Chondrocyte (in vitro differentiated cells): ENCODE results near the gene GATA3. TPM values are rescaled to one million over a fixed set of nuclear protein-coding genes. Genes with fewer than 3 reads are reported as not detected.

Experiments
- DNase-seq: peaks from one replicate; pipeline ENCODE4 v3.0.0; 2021; ENCODE audit warnings: mixed read lengths, low spot score
- H3K27ac Mint-ChIP-seq: one replicate; pipeline ENCODE4 v1.8.0; 2021; ENCODE audit warnings: mild to moderate bottlenecking, moderate library complexity, mixed read lengths; ENCODE audit not compliant: unreplicated experiment
- H3K27me3 Mint-ChIP-seq: 2 replicates; pipeline ENCODE4 v1.8.0; 2021; ENCODE audit warnings: low read depth, mixed read lengths
- H3K36me3 Mint-ChIP-seq: 2 replicates; pipeline ENCODE4 v1.8.0; 2021; ENCODE audit warnings: low read depth, mixed read lengths
- H3K4me1 Mint-ChIP-seq: 2 replicates; pipeline ENCODE4 v1.8.0; 2021; ENCODE audit warnings: low read depth, mild to moderate bottlenecking, mixed read lengths
- H3K4me3 Mint-ChIP-seq: one replicate; pipeline ENCODE4 v1.8.0; 2021; ENCODE audit warnings: mild to moderate bottlenecking, moderate library complexity, mixed read lengths; ENCODE audit not compliant: unreplicated experiment
- H3K9me3 Mint-ChIP-seq: 2 replicates; pipeline ENCODE4 v1.8.0; 2021; ENCODE audit warnings: low read depth, mixed read lengths
- CTCF ChIP-seq: fragments of 200-600 bp; sonication (generic); IDR thresholded peaks from 2 replicates; pipeline ENCODE4 v1.5.0; 2021; ENCODE audit warnings: antibody characterized with exemption, mild to moderate bottlenecking, moderate library complexity
- total RNA-seq: library from RNA; stranded (reverse); gene quantifications from 3 replicates; pipeline ENCODE4 v1.2.1, GENCODE V29; 2021

The GATA3 gene
- total RNA-seq, 1 donor from 2014 or later: not detected

GRCh38 chr10:8048281-8049008 lies 6.0 kb upstream of the GATA3 start:
- H3K4me3 Mint-ChIP-seq: no peak overlapping the region
- H3K36me3 Mint-ChIP-seq: peaks cover 5% of the 10 kb centered on the region
- H3K9me3 Mint-ChIP-seq: no peaks in the 10 kb centered on the region
- peaks cover 32% of the 10 kb centered on the region for H3K4me1 Mint-ChIP-seq
- no peak for TF ChIP-seq CTCF
- no peak for DNase-seq
- peaks cover 67% of the 10 kb centered on the region for H3K27me3 Mint-ChIP-seq
- no peak overlapping the region for H3K27ac Mint-ChIP-seq

- Mint-ChIP-seq H3K36me3 (peaks cover 5% of the 10 kb centered on the region), H3K27me3 (peaks cover 65% of the 10 kb centered on the region), H3K4me1 (peaks cover 34% of the 10 kb centered on the region), H3K27ac (no peak overlapping the region), H3K4me3 (no peak overlapping the region), H3K9me3 (no peaks in the 10 kb centered on the region)
- no peak for TF ChIP-seq CTCF
- DNase-seq: no peak
These were observed 5.2 kb upstream of the GATA3 start for GRCh38 chr10:8049045-8049864.

GRCh38 chr10:8049865-8050555 lies 4.5 kb upstream of the GATA3 start:
- Mint-ChIP-seq H3K4me3 (peak overlapping the region; percentile 41), H3K27me3 (peaks cover 61% of the 10 kb centered on the region), H3K36me3 (peaks cover 5% of the 10 kb centered on the region), H3K27ac (no peak overlapping the region), H3K4me1 (peaks cover 32% of the 10 kb centered on the region), H3K9me3 (no peaks in the 10 kb centered on the region)
- no peak for DNase-seq
- no peak for TF ChIP-seq CTCF

GRCh38 chr10:8050556-8051108 lies 3.9 kb upstream of the GATA3 start:
- no peak for DNase-seq
- no peaks in the 10 kb centered on the region for H3K9me3 Mint-ChIP-seq
- peaks cover 5% of the 10 kb centered on the region for H3K36me3 Mint-ChIP-seq
- H3K27me3 Mint-ChIP-seq: peaks cover 58% of the 10 kb centered on the region
- peak overlapping the region; percentile 54 for H3K4me3 Mint-ChIP-seq
- no peak overlapping the region for H3K27ac Mint-ChIP-seq
- H3K4me1 Mint-ChIP-seq: peaks cover 26% of the 10 kb centered on the region
- no peak for TF ChIP-seq CTCF
